HG02938 (cell line): ENCODE results near the gene TOB1.

Experiments used
- ATAC-seq: cut with Tn5 transposase; IDR thresholded peaks from one replicate; pipeline ENCODE4 v1.9.1; 2021; ENCODE audit warnings: mild to moderate bottlenecking, moderate library complexity; ENCODE audit not compliant: unreplicated experiment

The TOB1 gene

DNA sequence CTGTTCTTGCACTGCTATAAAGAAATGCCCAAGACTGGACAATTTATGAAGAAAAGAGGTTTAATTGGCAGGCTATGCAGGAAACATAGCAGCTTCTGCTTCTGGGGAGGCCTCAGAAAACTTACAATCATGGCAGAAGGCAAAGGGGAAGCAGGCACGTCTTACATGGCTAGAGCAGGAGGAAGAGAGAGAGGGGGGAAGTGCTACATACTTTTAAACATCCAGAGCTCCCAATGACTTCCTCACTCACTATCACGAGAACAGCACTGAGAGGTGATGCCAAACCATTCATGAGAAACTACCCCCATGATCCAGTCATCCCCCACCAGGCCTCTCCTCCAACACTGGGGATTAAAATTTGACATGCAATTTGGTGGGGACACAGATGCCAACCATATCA, 17.4 kb downstream of the TOB1 start:
- no peak for ATAC-seq

DNA sequence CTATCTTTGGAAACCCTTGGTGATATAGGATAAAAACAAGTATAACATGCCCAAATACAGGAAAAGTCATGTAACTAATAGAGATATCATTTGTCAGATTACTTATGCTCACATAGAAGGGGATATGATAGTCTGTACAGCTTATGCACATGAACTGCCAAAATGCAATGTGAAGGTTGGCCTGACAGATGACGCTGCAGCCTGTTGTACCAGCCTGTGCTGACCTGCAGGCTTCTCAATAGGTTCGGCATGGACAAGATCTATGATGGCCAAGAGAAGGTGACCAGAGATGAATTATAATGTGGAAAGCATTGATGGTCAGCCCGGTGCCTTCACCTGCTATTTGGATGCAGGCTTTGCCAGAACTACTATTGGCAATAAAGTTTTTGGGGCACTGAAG, 18.1 kb downstream of the TOB1 start:
- no peak for ATAC-seq

DNA sequence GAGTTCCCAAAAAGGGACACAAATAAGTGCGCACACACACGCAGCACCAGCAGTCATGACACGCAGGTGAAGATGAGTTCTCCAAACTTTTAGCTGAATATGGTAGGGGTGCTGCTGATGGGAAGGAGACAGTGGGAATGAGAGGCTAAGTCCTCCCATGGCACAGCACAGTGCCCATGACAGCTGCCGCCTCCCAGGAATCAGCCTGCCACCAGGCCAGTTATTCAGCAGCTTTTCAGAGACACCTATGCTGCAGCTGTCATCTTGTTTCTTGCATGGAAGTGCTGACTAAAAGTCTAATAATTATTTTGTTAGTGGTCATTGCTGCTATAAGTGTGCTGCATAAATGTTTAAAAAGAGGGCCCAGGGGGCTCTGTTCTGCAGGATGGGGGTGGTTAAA, 18.6 kb downstream of the TOB1 start:
- no peak for ATAC-seq

DNA sequence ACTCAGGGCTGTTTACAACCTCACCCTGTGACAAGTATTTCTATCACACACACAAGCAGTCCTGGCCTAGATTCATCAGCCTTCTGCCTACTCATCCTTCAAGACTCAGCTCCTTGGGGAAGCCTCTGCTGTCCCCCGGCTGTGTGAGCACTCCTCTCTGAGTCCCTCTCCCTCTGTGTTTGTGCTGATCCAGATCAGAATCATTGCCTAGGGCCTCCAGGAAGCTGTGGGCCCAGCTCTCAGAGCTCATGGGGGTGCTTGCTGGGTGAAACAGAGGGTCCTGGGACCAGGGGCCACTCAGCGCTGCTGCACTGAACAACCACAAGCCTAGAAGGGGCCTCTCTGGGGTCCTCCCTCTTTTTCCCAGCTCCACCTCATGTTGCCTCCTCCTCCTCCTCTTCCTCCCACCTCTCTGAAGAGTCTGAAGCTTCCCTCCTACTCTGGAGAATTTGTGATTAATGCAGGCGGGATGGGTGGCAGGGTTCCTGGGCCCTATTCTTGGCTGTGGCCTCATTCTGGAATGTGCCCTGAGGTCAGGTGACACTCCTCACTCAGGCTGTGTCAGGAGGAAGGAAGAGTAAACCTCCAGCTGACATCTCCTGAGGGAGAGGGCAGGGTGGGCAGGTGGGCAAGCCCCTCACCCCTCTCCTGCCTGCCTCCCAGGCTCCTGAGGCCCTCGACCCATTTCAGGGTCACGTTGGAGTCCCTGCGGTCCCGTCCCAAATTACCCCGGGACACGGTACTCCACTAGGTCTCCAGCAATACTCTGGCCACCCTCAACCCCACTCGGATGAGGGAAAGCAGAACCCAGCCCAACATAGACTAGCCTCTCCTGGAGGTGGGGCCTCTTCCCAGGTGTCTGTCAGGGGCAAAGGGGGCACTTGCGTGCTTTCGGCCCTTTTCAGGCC, 20.7 kb downstream of the TOB1 start:
- ATAC-seq, result no peak

DNA sequence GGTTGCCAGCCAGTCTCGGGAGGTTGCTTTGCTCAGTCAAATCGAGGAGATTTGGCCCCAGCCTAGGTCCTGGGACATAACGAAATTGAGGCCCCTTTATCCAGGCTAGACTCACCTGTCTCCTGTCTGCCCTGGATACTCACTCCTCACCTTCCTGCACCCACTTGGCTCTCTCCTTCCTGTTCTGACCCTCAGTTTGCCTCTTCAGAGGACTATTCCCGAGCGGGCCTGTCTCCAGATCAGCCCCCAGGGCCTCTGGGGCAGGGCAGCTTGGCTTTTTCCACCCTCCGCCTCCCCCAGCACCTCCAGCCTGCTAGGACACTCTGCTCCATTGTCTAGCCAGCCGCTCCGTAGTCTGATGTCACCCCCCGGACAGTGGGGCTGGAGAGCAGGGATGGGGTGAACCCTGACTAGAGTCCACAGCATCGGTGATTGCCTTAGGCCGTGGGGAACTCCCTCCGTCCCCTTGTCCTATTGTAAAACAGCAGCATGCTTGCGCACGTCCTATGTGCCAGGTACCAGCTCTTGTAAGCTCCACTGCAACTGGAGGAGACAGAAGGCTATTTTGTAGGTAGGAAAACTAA, 21.9 kb downstream of the TOB1 start:
- ATAC-seq, result no peak

DNA sequence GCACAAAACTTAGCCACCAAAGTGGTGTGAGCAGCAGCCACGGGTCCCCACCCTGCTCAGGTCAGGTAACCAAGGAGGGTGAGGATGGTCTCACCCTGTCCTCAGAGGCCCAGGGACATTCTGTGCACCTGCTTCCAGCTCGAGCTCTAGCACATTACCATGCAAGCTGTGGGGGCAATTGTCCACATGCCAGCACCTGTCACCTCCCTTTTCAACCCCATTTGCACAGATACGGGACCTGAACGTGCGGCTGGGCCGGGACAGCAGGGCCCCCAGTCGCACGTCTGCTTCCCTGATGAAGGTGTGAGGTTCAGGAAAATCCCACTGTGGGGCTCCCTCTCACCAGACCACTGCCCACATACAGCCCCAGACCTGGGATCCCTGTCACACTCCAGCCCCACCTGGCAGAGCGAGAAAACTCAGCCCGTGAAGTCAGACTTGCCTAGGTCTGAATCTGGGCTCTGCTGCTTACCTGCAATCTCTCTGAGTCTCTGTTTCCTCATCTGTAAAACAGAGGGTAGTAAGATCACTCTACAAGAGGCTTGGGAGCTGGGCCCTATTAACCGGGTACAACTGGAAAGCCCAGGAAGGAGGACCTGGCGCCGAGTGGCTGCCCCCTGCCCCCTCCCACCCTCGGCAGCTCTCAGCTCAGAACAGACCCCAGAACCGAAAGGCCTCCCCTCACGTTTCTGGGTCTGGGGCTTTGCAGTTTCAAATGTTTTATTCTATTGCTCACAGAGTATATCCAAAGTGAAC, 22.8 kb downstream of the TOB1 start:
- no peak for ATAC-seq

DNA sequence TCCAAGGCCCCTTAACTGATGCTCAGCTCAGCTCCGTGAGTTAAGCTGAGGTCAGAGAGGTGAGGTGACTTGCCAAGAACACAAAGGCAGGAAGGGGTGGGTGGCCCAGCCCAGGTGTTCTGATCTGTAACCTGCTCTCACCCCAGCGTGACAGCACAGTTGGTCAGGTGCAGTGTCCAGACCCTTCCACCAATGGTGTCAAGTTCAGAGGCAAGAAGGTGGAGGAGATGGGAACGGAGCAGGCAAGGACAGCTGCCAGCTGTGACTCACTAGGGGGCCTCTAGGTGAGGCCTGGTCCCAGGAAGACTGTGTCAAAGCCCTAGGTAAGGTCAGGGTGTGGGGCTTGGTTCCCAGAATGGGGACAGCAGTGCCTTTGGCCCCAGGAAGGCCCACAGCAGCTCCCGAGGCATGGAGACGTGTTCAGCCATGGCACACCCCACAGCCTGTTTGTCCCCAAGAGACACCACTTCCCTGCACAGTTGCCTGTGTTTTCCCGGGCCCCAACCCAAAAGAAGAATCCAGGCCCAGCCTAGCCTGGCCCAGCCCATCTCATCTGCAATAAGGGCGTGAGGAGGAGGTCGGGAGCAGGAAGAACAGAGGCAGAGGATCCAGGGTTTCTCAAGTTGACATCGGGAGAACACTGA, 23.5 kb downstream of the TOB1 start:
- ATAC-seq, result no peak

DNA sequence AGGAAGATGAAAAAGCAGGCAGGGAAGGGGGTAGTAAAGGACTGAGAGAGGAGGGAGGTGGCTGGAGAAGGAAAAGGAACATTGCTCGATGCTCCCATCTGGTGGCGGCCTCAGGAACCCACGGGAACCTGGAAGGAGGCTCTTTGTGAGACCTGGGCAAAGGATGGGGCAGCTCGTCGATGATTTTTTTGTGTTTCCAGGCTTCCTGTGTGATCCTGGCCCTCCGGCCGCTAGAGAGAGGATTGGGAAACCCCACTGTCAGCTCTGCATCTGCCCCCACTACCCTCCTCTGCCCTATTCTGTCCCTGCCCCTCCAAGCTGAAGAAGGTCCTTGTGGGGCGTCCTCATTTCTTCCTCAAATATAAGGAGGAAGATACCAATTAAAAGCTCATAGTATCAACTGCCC, 24.2 kb downstream of the TOB1 start:
- ATAC-seq, result no peak

DNA sequence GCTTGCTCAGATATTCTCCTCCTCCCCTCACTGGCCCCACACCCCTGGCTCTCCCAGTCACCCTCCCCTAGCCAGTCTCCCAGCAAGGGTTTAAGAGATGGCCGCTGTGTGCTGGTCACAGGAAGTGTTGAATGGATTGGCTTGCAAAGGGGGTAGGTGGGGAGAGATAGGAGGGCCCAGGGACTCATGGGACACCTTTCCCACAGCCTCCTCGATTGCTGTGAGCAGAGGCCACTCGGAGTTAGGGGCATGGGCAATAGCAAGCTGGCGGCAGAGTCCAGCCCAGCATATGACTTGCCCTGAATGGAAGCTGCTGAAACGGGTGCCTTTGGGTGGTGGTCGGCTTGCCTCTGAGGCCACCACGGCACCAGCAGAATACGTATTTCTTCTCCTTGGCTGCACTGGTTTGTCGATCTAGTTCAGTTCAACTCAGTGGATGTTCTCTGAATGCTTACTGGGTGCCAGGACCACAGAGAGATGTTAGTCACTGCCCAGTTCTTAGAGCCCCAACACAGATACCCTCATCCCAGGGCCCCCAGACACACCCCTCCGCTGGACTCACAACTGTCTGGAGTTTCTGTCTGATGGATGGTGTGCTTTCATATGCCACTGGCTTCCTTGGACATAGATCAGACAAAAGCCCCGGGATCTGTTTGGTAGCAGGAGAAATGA, 24.7 kb downstream of the TOB1 start:
- no peak for ATAC-seq

DNA sequence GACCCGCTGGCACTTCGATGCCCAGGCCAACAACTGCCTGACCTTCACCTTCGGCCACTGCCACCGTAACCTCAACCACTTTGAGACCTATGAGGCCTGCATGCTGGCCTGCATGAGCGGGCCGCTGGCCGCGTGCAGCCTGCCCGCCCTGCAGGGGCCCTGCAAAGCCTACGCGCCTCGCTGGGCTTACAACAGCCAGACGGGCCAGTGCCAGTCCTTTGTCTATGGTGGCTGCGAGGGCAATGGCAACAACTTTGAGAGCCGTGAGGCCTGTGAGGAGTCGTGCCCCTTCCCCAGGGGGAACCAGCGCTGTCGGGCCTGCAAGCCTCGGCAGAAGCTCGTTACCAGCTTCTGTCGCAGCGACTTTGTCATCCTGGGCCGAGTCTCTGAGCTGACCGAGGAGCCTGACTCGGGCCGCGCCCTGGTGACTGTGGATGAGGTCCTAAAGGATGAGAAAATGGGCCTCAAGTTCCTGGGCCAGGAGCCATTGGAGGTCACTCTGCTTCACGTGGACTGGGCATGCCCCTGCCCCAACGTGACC, 25.8 kb downstream of the TOB1 start:
- ATAC-seq, result no peak

DNA sequence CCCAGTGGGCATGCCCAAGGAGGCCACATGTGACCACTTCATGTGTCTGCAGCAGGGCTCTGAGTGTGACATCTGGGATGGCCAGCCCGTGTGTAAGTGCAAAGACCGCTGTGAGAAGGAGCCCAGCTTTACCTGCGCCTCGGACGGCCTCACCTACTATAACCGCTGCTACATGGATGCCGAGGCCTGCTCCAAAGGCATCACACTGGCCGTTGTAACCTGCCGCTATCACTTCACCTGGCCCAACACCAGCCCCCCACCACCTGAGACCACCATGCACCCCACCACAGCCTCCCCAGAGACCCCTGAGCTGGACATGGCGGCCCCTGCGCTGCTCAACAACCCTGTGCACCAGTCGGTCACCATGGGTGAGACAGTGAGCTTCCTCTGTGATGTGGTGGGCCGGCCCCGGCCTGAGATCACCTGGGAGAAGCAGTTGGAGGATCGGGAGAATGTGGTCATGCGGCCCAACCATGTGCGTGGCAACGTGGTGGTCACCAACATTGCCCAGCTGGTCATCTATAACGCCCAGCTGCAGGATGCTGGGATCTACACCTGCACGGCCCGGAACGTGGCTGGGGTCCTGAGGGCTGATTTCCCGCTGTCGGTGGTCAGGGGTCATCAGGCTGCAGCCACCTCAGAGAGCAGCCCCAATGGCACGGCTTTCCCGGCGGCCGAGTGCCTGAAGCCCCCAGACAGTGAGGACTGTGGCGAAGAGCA, 26.4 kb downstream of the TOB1 start:
- ATAC-seq, result no peak

DNA sequence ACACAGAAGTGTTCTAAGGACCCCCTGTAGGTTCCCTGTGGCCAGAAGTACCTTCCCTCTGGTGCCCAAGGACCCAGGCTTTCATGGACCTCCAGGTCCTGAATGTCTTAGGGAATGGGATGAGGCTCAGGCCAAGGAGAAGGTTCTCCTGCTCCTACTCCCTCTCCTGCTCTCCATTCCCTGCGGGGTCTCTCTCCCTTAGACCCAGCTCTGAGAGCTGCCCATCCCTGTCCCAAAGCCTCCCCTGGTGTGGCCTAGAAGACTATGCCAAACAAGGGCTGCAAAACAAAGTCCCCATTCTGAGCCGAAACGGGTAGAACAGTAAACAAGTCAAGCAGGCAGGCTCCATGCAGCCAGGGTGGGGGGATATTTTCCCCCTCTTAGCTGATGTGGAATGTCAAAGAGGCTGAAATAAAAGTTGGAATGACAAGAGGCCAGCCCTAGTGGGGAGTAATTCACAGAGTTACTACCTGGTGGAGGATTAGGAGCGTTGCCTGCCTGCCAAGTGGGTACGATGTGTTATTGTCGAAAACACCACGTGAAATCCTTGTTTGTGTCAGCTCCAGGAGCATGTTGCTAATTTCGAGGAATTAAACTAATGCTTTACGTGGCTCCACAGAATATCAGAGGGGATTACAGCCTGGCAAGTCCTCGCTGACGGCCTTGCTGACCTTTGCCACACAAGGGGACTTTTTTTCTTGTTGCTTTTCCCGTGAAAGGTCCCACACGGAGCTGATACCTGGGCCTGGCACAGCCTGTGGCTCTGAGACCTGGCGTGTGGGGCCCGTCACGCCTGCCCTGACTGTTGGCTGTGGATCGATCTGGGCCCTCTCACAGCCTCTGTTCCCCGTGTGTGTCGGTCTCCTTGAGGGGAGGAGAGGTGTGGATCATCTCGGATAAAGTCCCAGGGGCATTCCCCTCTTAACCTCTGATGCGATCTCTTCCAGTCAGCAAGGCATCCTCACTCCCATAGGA, 27.9 kb downstream of the TOB1 start:
- no peak for ATAC-seq

DNA sequence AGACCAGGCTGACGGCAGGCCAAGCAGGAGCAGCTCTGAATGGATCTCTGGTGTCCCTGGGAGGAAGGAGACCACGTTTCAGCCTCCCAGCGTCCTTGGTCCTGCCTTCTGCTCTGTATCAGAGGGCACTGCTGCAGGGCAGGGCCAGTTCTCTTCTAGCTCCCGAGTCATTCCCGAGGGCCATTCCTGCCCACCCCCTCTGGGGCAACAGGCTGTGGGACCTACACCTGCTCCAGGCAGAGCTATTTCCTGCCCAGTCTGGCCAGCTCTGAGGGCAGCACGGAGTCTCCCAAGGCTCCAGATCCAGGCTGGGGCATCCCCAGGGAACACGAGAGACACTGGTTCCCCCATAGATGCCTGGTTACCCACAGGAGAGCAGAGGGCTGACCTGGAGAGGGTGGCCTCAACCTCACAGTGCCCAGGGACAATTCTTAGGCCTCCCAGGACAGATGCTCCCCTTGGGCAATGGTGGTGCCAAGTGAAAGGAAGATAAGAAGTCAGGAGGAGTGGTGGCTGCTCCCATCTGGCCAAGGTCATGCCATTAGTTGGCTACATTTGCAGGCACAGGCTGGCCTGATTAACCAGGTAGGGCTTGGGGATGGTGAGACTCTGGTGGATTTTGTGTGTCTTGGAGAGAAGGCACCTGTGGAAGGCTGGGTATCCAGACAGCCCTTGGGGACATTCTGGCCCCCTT, 28.7 kb downstream of the TOB1 start:
- ATAC-seq, result no peak

DNA sequence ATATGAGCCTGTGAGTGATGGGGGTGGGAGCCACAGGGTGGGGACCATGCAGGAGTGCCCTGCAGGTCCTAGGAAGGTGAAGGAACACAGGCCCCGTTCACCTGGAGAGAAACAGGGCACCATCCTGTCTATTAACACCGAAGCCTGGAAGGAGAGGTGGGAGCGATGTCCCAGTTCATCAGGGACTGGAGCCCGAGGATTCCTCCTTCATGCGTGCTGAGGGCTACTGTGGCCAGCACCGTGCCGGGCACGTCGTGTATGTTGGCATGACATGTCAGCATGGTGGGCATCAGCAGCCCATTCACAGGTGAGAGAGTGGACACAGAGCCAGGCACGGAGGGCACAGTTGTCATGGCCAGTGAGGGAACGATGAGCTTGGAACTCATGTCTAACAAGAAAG, 29.3 kb downstream of the TOB1 start:
- ATAC-seq, result no peak

DNA sequence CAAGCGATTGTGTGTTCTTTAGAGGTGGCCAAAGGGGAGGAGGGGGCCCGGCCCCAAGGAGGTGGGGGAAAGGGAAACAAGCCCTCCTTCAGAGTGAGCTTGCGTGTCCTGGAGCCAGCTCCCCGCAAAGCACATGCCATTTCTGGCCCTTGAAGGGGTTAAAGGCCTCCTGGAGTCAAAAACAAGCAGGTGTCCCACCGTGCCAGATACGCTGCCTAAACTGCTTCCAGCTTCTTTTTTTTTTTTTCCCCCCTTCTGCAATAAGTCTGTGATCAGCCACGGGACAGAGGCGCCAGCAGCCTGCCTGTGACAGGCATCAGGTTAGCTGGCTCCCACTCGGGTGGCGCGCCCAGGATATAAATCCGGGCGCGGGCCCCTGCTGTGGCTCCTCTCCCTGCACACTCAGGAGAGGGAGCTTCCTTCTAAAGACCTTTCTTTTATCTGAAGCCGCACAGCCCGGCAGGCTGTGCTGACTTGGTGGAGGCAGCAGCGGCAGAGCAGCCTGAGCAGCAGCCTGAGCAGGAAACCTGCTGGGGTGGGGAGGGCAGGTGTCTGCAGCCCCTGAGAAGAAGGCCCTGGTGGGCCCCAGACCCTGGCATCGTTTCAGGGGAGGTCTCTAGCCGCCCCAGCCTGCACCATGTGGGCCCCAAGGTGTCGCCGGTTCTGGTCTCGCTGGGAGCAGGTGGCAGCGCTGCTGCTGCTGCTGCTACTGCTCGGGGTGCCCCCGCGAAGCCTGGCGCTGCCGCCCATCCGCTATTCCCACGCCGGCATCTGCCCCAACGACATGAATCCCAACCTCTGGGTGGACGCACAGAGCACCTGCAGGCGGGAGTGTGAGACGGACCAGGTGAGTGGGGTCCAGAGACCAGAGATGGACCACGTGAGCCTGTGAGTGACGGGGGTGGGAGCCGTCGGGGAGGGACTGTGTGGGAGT, 30.6 kb downstream of the TOB1 start, which contains the start of gene WFIKKN2:
Gene WFIKKN2, plus strand, starts transcription at position 286 of the 934 bp plus-strand sequence. Its CDS starts 352 bp downstream, at position 638.
- no peak for ATAC-seq

DNA sequence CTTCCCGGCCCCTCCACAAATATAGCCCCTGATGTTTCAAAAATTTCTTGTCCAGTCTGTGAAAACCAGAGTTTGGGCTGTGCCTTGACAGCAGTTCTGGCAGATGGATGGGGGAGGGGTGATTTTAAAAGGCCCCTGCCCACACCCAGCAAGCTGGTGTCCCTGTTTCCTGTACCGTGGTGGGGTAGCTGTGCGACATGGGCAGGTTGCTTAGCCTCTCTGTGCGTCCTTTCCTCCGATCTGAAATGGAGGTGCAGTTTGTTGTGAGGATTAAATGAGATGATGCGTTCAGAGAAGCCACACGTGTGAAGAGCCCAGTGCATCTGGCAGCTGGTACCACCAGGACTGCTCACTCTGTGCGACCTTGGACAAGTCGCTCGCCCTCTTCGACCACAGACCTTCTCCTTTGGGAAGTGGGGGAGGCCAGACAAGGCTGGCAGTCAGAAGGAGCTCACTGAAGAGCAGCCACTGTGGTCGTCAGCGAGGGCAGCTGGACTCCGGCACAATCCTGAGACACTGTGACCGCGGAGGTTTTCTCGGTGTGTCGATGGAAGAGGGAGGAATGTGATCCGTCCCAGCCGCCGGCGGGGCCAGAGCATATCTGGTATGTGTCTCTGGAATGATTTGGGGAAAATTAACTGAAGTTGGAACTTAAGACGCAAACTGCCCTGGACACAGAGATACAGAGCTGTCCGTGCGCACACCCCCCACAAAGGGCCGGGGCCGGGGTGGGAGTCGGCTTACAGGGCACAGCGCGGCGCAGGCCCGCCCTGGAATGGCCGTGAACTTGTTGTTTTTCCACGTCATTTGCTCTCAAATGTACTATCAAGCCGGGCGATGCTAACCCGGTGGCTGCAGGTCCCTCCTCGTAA, 31.5 kb downstream of the TOB1 start:
- ATAC-seq, result no peak
